GM04503 (cell line): ENCODE data around the gene DNMT3B.

Experiments used
- DNase-seq: peaks from one replicate; pipeline ENCODE4 v3.0.0-alpha.2; 2012; ENCODE audit warnings: low read depth

DNMT3B gene

DNA sequence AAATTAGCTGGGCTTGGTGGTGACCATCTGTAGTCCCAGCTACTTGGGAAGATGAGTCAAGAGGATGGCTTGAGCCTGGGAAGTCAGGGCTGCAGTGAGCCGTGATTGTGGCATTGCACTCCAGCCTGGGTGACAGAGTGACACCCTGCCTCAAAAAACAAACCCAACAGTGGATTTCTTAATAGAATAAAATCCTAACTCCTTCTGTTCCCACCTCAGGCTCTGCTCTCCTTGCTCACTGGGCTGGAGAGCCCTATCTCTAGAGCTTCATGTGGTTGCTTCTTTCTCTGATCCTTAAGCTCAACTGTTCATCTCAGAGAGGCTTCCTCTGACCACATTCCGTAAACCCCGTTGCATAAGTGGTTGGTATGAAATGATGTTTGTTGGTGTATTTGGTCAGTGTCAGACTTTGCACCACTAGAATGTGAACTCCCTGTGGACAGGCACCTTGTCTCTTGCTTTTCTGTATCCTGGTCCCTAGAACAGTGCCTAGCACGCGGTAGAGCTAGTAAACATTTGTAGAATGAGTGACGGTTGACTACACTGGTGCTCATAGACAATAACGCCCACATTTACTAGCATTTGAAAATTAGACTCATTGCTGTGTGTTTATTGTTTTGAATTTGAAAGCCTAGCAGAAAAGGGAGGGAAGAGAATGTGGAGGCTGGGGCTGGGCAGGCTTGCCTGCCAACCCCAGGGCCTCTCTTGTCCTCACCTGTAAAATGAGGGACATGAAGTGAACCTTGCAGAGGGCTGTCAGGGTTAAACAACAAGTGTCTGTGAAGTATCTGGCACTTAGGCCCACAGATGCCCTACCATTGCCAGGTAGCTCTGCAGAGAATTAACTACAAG lies 61.8 kb downstream of the DNMT3B start:
- no peak for DNase-seq

DNA sequence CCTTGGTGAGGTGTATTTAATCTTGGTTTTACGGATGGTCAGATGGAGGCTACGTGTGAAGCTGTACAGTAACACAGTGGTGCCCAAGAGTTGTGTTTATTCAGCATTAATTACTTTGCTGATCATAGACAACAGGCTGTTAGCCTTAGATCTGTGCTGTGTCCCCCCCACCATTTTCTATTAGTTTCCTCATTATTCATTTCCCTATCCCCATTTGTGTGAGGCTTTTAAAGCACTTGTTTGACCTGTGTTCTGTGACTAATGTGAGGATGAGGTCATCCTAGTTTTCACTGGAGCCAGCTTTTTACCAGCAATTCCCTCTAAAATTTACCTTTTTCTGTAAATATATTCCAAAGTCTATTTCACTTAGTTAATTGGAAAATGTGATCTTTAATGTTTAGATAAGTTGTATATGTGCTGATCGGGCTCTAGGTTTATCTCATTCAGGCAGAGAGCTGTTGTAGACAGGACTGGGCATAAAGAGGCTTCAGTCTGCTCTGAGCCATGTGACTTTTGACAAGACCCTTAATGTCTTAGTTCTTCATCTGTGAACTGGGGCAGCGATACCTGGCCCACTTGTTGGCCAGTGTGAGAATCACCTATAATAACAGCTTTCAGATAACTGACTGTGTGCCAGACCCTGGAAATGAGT lies 66.0 kb downstream of the DNMT3B start:
- DNase-seq = no peak

DNA sequence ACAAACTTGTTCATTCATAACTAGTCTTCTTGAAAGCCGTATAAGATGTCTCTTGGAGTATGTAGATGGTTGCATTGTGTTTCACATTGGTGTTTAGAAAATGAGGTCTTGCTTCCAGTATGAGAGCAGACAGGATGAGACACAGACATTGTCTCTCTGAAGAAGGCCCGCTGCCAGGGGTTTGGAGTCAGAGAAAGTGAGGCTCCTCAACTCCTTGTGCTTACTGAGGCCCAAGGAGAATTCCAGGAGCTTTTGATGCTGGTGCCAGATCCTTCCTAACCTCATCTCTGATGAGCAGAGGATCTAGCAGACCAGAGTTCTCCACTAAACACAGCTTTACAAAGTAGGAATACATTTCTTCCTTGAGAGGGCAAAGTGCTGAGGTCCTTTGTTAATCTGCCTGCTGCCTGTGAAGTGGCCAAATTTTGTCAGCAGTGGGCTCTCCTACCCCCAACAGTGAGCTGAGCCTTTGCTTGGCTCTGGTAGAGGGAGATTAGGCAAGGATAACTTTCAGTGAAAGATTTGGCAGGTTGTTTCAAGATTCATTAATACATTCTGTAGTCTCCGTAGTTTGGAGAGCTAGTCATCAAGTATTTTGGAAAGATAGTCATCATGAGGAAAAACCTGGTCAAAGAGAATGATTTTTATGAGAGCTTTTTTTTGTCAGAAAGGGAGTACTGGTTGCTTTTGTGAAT lies 67.3 kb downstream of the DNMT3B start:
- DNase-seq = no peak

DNA sequence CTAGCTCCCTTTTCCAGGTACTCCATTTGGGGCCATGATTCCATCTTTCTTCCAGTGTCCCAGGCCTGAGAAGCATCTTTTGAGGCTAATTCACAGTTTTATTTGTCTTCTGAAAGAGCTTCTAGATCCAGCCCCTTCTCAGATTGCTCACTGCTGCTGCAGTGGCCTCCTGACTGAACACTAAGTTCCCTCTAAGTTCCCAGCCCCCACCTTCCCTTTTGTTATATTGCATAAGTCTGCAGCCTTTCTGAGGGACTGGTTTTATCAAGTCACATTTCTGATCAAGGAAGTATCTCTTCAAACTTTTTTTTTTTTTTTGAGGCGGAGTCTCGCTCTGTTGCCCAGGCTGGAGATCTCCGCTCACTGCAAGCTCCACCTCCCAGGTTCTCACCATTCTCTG lies 68.3 kb downstream of the DNMT3B start:
- no peak for DNase-seq

DNA sequence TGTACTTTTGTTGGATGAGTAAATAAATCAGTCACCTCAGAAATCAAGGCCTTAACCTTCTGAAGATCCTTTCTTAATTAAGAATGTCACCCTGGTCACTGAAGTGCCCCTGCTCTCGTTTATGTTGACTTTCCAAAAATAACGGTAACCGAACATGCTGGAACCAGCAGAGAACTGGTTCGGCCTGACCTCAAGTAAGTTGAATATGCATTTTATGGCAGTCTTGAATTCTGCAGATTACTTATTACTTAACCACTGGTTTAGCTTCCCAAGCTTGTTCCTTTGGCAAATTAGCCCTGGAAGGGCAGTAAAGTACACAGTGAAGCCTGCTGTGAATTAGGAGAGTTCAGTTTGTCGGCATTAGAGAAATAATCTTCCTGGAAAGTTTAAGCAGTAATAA lies 69.8 kb downstream of the DNMT3B start:
- no peak for DNase-seq

DNA sequence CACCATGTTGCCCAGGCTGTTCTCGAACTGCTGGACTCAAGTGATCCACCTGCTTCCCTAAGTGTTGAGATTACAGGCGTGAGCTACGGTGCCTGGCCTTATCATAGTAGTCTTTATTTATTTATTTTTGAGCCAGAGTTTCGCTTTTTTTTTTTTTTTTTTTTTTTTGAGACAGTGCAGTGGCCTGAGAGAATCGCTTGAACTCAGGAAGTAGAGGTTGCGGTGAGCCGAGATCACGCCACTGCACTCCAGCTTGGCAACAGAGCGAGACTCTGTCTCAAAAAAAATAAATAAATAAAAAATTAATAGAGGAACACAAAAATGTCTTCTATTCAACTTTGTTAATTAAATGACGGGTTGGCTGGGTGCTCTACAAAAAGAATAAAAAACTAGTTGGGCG lies 70.5 kb downstream of the DNMT3B start:
- DNase-seq = no peak

DNA sequence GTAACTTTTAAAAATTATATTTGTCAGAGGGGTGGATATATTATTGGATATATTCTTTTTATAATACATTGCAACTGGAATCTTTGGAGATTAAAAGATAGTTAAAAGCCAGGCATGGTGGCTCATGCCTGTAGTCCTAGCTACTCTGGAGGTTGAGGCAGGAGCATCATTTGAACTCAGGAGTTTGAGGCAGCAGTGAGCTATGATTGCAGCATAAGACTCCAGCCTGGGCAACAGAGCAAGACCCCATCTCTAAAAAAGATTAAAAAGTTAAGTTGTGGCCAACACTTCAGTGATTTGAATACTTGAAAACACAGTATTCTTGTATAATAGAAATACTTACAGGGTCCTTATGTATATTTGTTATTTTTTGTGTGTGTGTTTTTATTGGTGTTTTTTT lies 72.8 kb downstream of the DNMT3B start:
- no peak for DNase-seq

DNA sequence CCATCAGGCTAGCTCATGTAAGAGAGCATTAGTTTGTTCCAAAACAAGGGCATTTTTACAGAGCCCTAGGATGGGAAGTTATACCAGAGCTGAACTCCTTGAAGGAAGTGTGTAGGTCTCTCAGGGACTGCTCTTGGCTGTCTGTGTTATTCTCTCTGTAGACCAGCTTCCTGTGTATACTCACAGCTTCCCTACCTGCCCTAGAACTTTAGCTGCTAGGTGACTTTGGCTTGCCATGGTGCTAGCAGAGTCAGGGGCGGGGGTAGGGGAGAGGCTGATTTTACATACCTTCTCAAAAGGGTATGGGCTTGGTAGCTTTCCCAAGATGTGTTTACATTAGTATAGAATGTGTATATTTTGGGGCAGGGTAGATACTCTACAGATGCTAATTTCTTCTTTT lies 75.0 kb downstream of the DNMT3B start:
- DNase-seq = no peak

DNA sequence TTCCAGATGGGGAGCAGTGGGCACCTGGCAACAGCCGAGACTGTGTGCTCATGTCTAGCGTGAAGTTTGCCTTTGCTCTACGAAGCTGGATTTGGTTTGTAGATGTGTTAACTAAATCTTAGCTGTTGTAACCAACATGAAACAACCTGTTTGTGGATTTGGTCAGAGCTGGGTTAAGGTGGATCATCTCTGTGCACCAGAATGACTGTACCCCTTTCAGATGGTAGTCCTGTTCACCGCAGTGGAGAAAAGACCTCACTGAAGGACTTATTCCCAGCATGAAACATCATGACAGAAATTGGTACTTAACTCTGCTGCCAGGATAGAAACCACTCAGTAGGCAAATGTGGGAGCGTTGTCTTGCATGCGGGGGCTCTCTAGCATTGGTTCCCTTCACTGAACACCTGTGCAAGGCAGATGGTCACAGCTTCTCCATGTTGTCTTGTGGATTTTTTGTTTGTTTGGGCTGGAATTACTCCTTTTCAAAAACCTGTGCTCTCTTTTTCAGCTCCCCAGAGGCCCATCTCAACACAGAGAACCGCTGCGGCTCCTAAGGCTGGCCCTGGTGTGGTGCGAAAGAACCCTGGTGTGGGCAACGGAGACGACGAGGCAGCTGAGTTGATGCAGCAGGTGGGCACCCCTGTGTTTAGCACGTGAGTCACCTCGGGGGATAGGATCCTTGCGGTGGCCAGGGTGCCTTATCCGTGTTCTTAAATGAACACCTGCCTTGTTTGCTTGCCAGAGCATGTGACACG lies 77.2 kb downstream of the DNMT3B start:
- no peak for DNase-seq

DNA sequence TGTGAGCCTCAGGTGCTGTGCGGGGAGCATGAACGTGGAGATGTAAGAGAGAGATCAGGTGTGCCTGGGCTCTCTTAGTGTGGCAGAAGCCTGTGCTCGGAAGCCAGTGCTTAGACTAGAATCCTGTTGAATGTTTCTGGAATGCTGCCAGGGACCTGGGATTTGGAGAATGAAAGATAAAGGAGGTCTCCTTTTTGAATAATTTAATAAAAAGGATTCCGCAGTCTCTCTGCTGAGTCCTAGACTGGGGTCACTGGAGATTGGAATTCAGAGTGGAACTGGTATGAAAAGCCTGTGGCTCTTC lies 77.7 kb downstream of the DNMT3B start:
- DNase-seq = no peak

DNA sequence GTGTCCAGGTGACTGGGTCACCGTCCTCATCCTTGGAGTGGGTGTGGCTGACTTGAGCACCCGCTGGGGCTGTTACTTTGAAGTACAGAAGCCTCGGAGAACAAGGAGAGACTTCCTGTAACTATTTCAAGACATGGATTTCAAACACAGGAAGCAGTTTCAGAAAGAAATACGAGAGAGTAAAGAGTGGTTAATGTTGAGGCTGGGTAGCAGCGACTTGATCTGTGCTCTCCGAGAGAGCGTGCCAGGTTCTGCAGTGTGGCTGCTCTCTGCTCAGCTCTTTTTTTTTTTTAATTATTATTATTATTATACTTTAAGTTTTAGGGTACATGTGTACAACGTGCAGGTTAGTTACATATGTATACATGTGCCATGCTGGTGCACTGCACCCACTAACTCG lies 79.0 kb downstream of the DNMT3B start:
- DNase-seq = no peak

DNA sequence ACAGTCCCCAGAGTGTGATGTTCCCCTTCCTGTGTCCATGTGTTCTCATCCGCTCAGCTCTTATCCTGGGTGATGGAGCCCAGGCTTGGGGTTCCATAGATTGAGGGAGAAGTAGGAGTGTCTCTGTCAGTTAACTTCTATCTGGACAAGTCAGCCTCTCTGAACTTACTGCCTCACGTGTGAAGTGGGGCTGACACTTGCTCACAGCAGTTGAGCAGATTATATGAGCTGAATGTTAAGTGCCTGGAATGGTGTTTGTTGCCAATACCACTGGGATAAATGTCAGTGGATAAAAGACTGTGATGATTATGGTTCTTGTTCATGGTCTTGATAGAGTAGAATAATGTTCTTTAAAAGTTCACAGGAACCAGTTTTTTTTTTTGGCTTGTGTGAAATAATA lies 79.4 kb downstream of the DNMT3B start:
- no peak for DNase-seq

DNA sequence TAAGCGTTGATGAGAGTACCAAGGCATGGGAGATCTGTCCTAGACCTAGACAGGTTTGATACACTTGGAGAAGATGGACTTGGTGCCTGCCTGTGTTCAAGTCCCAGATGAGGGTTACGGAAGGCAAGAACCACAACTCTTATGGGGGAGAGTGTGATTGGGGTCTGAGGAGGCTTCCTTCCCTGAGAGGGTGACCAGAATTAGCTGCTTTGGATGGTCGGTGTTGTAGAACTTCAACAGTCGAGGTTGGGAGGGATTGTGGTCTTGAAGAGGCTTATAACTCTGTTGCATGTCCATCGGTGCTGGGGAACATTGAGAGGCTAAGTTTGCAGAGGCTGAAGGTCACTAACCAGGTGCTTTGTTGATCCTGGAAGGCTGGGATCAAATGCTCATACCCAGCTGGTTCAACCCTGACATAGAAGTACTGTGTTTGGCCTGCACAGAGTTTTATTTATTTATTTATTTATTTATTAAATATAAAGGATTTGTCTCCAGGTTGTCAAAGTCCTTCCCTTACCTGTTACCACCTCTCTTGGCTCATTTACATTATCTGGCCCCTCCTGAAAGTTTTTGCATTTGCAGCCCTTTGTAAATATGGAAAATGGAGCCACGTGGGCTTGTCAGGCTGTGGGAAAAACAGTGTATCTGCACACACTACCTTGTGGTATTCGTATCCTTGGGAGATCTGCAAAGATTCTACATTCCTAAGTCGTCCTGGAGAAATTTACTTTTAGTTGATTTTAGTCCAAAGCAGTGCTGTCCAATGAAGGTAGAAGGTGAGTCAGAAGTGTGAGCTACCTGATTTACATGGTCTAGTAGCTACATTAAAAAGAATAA lies 80.7 kb downstream of the DNMT3B start:
- no peak for DNase-seq

DNA sequence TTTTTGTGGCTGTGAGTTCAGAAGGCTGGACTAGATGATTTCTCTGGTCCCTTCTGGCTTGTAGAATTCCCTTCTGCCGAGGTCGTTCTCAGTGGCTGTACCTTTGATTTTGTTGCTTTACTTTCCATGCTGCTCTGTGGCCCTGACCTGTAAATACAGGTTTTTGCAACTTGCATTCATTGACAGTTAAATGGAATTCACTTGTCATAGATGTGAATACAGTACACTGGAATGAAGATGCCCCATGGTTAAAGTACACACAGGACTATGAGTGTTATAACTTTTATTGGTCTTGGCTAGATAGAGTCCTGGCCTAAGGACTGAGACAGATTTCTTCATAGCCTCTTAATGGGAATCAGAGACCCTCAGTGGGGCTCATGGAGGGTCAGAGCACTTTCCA lies 83.6 kb downstream of the DNMT3B start:
- no peak for DNase-seq

DNA sequence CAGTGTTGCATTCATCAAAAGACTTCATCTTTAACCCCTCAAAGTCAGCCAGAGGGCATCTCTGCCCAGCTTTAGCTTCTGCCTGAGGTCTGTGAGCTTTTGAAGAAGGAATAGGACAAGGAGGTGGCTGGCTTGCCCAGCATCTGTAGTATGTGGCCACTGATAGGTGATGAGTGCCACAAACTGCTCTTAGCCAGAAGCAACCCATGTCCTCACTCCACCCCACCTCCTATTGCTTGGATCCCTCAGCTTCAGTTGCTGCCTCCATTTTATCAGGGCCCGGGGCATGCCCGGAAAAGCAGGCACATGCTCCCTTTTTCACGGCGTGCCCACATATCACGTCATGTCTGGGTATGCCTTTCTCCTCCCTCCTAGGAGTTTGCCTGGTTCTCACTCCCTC lies 84.7 kb downstream of the DNMT3B start:
- no peak for DNase-seq

DNA sequence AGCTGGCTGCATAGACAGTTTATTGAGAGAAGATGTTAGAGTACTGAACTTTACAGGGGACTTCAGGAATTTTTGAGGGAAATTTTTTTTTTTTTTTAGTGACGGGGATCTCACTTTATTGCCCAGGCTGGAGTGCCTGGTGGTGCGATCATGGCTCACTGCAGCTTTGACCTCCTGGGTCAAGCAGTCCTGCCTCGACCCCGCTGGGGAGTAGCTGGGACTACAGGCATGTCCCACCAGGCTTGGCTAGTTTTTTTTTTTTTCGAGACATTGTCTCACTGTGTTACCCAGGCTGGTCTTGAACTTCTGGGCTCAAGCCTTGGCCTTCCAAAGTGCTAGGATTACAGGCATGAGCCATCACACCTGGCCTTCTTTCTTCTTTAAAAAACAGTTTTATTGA lies 85.8 kb downstream of the DNMT3B start:
- no peak for DNase-seq

DNA sequence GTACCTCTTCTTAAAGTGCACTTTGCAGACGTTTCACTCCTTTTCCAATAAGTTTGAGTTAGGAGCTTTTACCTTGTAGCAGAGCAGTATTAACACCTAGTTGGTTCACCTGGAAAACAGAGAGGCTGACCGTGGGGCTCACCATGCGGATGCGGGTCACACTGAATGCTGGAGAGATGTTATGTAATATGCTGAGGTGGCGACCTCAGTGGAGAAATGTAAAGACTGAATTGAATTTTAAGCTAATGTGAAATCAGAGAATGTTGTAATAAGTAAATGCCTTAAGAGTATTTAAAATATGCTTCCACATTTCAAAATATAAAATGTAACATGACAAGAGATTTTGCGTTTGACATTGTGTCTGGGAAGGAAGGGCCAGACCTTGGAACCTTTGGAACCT lies 86.7 kb downstream of the DNMT3B start:
- DNase-seq = no peak

DNA sequence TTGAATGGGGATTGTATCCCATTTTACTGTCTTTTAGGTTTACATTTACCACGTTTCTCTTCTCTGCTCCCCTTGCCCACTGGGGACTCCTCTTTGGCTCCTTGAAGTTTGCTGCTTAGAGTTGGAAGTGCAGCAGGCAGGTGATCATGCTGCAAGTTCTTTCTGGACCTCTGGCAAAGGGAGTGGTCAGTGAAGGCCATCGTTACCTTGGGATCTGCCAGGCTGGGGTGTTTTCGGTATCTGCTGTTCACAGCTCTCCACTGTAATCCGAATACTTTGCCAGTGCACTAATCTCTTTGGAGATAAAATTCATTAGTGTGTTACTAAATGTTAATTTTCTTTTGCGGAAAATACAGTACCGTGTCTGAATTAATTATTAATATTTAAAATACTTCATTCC lies 87.4 kb downstream of the DNMT3B start:
- DNase-seq = no peak

DNA sequence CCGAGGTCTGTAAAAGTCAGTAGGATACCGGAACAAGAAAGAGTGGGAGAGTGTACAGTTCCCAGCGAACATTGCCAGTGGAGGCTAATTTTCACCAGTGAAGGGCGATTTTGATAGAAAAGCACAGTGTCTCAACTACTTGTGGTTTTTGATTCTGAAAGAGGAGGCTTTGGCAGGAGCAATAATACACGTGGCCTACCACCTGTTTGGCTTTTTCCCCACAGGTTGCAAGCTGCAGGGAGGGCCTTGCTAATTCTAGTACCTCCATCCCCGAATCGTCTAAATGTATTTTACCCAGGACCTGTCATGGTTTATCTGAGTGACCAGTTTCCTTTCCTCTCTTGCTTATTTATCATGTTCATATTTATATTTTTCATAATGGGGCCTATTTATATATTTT lies 93.2 kb downstream of the DNMT3B start:
- DNase-seq = no peak

DNA sequence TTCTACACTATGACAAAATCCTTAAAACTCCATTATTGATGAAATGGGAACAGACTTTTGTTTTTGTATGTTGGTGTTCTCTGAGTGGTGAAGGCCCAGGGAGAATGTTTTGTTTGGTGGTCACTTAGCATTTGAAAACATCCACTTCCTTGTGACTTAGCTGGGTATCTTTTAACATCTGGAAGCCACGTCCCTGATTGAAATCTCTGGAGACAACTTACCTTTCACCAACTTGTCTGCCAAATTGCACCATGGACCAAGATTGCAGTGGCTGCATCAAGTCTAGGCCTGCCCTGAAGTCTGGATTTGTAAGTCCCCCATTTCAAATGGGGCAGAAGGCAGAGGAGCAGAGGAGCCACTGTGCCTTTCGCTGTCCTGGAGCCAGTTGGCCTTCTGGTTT lies 96.0 kb downstream of the DNMT3B start:
- no peak for DNase-seq
